Astrocyte of the hippocampus (primary cell): ENCODE data around the gene PIK3CD.
A peak's percentile ranks its signal among the peaks of the same experiment; 100 is the strongest.
"Not testable (repeated sequence)": the region's sequence is repeated elsewhere in the genome, so short reads cannot be mapped to it uniquely, and the experiment has no call there.

Source experiments
- DNase-seq: peaks from one replicate; pipeline ENCODE4 v3.0.0; 2011; ENCODE audit warnings: low read depth, low spot score

The PIK3CD gene

GRCh38 chr1:9621032-9621431 lies 30.5 kb upstream of the PIK3CD start:
- no peak for DNase-seq

GRCh38 chr1:9624081-9624480 lies 27.4 kb upstream of the PIK3CD start:
- no peak for DNase-seq

- DNase-seq: not testable (repeated sequence)
Measured at GRCh38 chr1:9625030-9625429, 26.5 kb upstream of the PIK3CD start.

GRCh38 chr1:9626201-9626608 lies 25.3 kb upstream of the PIK3CD start:
- DNase-seq: no peak

- no peak for DNase-seq
Measured at GRCh38 chr1:9628541-9629444, 22.7 kb upstream of the PIK3CD start.

GRCh38 chr1:9629445-9630201 lies 21.9 kb upstream of the PIK3CD start:
- DNase-seq: no peak

- DNase-seq: no peak
Measured at GRCh38 chr1:9630331-9631111, 21.0 kb upstream of the PIK3CD start.

GRCh38 chr1:9631613-9632012 lies 19.9 kb upstream of the PIK3CD start:
- no peak for DNase-seq

- no peak for DNase-seq
Measured at GRCh38 chr1:9633493-9633892, 18.0 kb upstream of the PIK3CD start.

GRCh38 chr1:9634582-9634981 lies 16.9 kb upstream of the PIK3CD start:
- no peak for DNase-seq

GRCh38 chr1:9639227-9639626 lies 12.3 kb upstream of the PIK3CD start:
- DNase-seq: no peak

GRCh38 chr1:9643351-9644256 lies 7.9 kb upstream of the PIK3CD start:
- DNase-seq: no peak

GRCh38 chr1:9646037-9646436 lies 5.5 kb upstream of the PIK3CD start:
- no peak for DNase-seq

GRCh38 chr1:9648171-9648570 lies 3.4 kb upstream of the PIK3CD start:
- no peak for DNase-seq

- DNase-seq: peak; percentile 23
Measured at GRCh38 chr1:9649769-9650168, 1.8 kb upstream of the PIK3CD start.

- no peak for DNase-seq
Measured at GRCh38 chr1:9651220-9651564, 339 bp upstream of the PIK3CD start.

- DNase-seq: no peak
Measured at GRCh38 chr1:9652379-9653209, 1.1 kb downstream of the PIK3CD start.

GRCh38 chr1:9653210-9653490 lies 1.6 kb downstream of the PIK3CD start:
- no peak for DNase-seq

- DNase-seq: no peak
Measured at GRCh38 chr1:9653491-9654050, 2.0 kb downstream of the PIK3CD start.
